HEK293 (cell line): ENCODE measurements around the gene ITPRID2.

Experiments used
- CTCF ChIP-seq: fragments of 450-650 bp; formaldehyde crosslinking; IDR thresholded peaks from 2 replicates; pipeline ENCODE4 v1.5.1; 2016; ENCODE audit warnings: missing biosample characterization, missing genetic modification characterization
- PBX3 ChIP-seq: sonication (generic); formaldehyde crosslinking; IDR thresholded peaks from 2 replicates; pipeline ENCODE4 v1.8.1; 2022; ENCODE audit warnings: mild to moderate bottlenecking, moderate library complexity, missing genetic modification reagents
- PRDM2 ChIP-seq: fragments of 450-650 bp; formaldehyde crosslinking; IDR thresholded peaks from 2 replicates; pipeline ENCODE4 v1.5.1; 2016; ENCODE audit warnings: missing biosample characterization, missing genetic modification characterization, borderline replicate concordance
- REST ChIP-seq: fragments of 450-650 bp; formaldehyde crosslinking; IDR thresholded peaks from 2 replicates; pipeline ENCODE4 v1.5.1; 2016; ENCODE audit warnings: missing biosample characterization, missing genetic modification characterization
- YY1 ChIP-seq: fragments of 450-650 bp; formaldehyde crosslinking; IDR thresholded peaks from 2 replicates; pipeline ENCODE4 v1.5.1; 2018; ENCODE audit warnings: missing biosample characterization, missing genetic modification characterization
- ZNF10 ChIP-seq: fragments of 450-650 bp; formaldehyde crosslinking; IDR thresholded peaks from 2 replicates; pipeline ENCODE4 v1.5.1; 2017; ENCODE audit warnings: missing biosample characterization, missing genetic modification characterization
- ZNF146 ChIP-seq: fragments of 450-650 bp; formaldehyde crosslinking; IDR thresholded peaks from 2 replicates; pipeline ENCODE4 v1.5.1; 2016; ENCODE audit warnings: missing biosample characterization, missing genetic modification characterization
- ZNF184 ChIP-seq: fragments of 450-650 bp; IDR thresholded peaks from 2 replicates; pipeline ENCODE4 v1.5.1; 2018; ENCODE audit warnings: missing biosample characterization, mild to moderate bottlenecking, missing genetic modification characterization
- ZNF768 ChIP-seq: fragments of 450-650 bp; formaldehyde crosslinking; IDR thresholded peaks from 2 replicates; pipeline ENCODE4 v1.5.1; 2018; ENCODE audit warnings: missing biosample characterization, mild to moderate bottlenecking, missing genetic modification characterization

GRCh38 chr2:181882246-181883020 lies 9.1 kb upstream of the ITPRID2 start:
- TF ChIP-seq PBX3 (CRISPR knock-in tag) = no peak
- TF ChIP-seq ZNF768 (tag by site-specific recombination) = no peak
- no peak for TF ChIP-seq REST (tag by site-specific recombination)
- no peak for TF ChIP-seq PRDM2 (tag by site-specific recombination)
- TF ChIP-seq CTCF (tag by site-specific recombination) = no peak
- TF ChIP-seq YY1 (tag by site-specific recombination) = no peak
- no peak for TF ChIP-seq ZNF146 (tag by site-specific recombination)
- TF ChIP-seq ZNF184 (tag by site-specific recombination) = no peak
- no peak for TF ChIP-seq ZNF10 (tag by site-specific recombination)
